Ecto neural progenitor cell (in vitro differentiated cells): ENCODE measurements around the gene RANBP10.

Experiments
- DNase-seq: peaks from one replicate; pipeline ENCODE4 v3.0.0-alpha.2; 2018; ENCODE audit warnings: low spot score

Gene RANBP10

GRCh38 chr16:67741118-67741517, 65.2 kb downstream of the RANBP10 start:
- no peak for DNase-seq

GRCh38 chr16:67740391-67740790, 66.0 kb downstream of the RANBP10 start:
- DNase-seq, result no peak

DNA sequence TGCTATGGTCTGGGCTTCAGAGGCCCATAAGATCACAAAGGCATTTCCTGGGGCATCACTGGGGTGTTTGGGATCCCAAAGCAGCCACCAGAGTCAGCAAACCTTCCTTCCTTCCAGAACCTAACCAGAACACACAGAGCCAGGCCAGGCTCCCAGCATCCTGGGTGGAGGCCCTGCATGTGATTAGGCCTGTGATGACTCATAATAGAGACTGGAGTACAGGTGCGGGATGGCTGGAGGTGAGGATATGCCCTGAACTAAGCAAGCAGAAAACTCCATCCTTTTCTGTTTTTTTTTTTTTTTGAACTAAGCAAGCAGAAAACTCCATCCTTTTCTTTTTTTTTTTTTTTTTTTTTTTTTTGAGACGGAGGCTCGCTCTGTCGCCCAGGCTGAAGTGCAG, 69.5 kb downstream of the RANBP10 start:
- no peak for DNase-seq

GRCh38 chr16:67734731-67735201, 71.6 kb downstream of the RANBP10 start:
- DNase-seq, result no peak

- no peak for DNase-seq
Observed at GRCh38 chr16:67733734-67734470, 72.5 kb downstream of the RANBP10 start.

DNA sequence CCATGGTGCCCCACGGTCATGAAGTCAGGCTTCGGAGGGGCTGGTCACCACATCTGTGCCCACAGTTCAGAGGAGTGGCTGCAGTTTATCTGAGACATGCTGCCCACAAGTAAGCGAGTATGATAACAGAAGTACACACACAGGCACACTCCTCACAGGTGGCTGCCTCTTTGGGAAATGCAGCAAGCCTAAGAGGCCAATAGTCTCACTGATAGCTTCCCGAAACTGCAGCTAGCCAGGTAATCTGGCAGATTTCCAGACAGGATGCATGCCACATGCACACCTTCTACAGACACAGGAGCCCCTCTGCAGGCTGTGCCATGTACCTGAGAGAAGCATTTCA, 74.6 kb downstream of the RANBP10 start:
- DNase-seq, result no peak

DNA sequence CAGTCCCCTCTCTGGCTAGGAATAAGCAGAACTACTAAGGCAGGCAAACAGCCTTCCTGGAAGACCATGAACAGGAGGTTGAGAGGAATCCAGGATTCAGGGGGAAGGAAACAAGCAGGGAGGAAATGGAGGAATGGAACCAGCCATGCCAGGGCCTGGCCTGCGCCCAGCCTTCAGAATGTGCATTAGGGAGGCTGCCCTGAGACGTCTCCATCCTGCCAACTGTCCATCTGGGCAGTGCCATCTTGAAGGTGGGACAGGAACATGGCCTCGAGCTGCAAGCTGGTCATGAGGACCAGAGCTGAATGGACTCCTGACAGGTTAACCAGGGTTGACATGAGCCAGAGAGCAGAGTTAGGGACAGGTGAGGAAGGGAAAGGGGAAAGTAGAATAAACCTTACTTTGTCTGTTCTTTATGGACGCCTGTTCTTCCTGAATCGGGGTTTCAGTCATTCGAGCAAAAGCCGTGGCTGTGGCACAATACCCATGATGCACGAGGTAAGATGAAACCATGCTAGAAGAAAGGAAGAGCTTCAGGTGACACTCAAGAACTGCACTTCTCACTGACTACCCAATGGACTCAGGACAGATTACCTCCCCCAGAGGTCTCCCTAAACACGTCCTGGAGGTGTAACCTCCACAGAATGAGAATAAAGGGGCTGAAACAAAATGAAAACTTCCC, 75.1 kb downstream of the RANBP10 start:
- no peak for DNase-seq

DNA sequence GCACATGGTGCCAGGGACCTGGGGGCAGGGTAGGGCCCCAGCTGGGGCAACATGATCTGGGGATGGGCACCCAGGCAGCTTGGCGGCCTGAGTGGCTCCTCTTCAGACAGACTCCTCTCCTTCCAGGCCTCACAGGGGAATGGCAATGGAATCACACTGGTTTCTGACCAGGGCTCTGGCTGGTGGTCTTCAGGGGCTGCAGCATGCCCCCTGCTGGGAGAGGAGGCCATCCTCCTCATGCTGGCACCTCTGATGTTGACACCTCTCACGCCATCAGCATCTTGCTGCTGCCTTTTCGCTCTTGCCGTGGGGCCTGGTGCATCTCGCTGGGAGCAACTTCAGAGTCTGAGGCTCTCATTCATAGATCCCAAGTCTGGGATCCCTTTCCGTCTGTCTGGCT, 76.0 kb downstream of the RANBP10 start:
- DNase-seq, result no peak

DNA sequence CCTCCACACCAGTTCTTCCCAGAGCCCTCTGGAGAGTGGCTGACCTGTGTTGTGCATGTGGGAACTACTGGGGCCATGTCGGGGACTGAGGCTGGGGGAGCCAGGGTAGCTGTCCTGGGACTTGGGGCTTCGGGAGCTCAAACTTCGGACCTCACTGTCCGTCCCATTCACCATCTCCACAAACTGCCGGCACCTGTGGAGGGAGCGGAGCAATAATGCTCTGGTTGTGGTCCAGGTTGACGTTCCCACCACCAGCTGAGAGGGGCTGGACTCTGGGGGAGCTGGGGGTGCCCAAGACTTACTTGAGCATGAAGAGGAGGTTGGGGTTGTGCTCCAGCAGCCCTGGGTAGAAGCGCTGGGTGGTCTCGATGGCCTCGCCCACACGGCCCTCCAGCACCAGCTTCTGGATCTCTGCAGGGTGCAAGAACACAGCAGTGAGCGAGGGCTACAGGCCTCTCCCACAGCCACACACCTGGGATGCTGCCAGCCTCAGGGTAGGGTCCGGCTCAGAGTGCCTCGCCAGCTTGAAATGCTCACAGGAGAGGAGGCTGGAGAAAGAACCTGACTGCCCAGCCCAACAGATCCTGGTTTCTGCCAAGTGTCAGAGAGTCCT, 76.6 kb downstream of the RANBP10 start:
- no peak for DNase-seq

- DNase-seq, result no peak
Observed at GRCh38 chr16:67727521-67728485, 78.6 kb downstream of the RANBP10 start.

GRCh38 chr16:67726106-67727034, 80.0 kb downstream of the RANBP10 start:
- no peak for DNase-seq

DNA sequence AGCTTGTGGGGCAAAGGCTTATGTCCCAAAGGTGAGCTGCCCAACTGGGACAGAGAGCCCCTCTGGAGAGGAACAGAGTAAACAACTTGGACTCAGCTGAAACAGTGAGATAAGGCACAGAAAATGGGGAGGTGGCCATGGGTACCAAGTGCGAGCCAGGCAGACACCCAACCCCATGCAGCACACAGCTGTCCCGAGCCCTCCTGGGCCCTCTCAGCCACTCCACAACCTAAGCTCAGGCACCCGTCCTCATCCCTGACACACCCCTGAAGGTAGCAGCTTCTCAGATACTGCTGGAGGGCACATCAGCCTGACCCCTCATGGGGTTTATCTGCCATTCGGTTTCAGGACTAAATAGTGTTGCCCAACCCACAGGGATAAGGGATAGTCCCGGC, 82.5 kb downstream of the RANBP10 start:
- DNase-seq, result no peak

- no peak for DNase-seq
Observed at GRCh38 chr16:67723151-67723910, 83.0 kb downstream of the RANBP10 start.

GRCh38 chr16:67720236-67720635, 86.1 kb downstream of the RANBP10 start:
- DNase-seq, result no peak

DNA sequence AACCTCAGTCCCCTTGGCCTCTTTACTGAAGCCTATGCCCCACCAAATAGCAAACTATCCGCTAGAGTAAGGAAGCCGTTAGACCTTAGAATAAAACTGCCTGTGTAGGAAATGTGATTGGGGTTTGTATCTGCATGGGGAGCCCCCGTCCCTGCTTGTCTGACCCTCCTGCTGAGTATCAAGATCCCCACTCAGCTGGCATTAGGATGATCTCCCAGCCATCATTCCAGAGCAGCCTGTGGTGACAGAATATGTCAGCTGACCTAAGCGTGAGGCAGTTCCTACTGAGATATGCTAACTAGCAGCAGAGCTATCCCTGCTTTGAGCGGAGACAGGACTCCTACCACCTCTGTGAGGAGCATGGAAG, 86.6 kb downstream of the RANBP10 start:
- DNase-seq, result peak; percentile 55

DNA sequence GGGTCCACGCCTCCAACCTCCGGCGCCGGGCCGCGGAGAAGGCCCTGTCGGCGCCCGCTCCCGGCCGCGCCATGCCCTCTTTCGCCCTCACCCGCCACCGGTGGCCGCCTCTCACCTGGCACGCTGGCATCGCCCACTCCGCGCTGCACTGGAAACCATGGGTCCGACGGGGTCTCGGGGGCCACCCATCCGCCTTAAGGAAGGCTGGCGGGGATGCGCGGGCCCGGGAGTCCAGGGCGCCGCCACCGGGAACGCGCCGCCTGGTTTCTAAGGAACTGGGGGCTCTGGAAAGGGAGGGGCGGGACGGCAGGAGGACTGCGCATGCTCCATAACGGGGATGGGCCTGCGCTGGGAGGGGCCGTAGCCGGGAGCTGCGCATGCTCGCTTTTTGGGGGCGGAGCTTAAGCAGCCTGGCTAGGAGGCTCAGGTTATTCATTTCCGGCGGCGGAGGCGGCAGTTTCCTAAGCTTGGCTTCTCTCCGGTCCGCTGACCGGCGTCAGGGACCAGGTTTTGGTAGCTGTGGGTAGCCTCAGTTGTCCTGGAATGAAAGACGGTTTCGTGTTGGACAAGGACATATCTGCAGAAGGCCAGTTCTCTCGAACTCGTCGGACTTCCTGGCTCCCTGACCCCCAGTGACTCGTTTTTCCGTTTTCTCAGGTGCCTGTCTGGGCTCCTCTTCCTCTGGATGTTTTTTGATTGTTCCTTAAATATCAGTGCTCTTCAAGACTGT, 87.1 kb downstream of the RANBP10 start, which contains the start of gene GFOD2:
Gene GFOD2 (minus strand): TSS at position 269 of the 730 bp plus-strand sequence. CDS start 33,601 bp downstream, outside the sequence.
- DNase-seq, result peak; percentile 99

DNA sequence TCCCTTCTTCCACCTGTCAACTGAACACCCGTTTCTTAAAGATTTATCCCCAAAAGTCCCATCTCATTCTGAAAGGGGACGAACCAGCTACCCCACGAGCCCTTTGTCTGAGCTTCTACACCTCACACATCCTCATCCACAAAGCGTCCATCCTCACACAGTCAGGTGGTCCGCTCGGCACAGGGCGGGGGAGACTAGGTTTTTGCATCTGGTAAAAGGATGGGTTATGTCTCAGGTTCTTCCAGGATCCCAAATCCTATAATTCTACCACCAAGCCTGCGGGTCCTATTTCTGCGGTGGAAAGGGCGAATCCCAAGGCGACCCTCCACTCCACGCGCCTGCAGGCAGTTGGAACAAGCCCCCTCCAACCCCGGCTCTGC, 87.7 kb downstream of the RANBP10 start:
- DNase-seq, result no peak

DNA sequence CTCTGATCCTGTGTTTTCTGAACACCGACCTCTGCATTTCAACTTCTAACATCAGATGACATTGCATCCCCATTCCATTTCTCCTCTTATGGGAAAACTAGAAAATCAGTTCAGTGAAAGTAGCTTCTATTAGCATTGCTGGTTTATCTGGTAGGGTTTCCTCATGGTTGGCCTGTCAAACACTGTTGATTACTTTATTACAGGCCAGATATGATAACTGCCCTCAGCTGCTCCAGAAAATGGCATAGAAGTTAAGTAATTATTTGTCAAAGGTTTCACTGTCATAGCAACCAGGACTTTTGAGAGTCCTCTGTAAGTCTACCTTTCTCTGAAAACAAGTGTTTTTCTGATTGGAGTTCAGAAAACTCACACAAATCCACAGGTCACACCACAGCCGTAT, 90.3 kb downstream of the RANBP10 start:
- DNase-seq, result no peak

DNA sequence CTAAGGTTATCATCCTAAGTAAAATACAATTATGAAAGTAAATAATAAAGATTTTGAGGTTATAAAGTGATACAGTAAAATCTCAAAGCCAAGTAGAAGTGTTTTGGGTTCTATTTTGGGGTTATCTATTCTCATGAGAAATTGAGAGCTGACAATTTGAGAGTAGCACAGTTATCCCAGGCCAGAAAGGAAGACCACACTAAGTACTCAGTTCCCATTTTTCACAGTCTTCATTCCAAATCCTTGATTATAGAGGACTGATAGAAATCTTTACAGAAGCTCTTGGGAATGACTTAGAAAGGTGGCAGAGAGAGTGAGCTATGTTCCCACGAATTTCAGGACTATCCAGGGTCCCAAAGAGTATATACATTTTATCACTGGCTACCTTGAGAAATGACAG, 91.8 kb downstream of the RANBP10 start:
- DNase-seq, result no peak
